ENCODE data around the gene ABCA9. TPM values are rescaled to one million over a fixed set of nuclear protein-coding genes. Genes with fewer than 3 reads are reported as not detected.
"Not testable (repeated sequence)": the region's sequence is repeated elsewhere in the genome, so short reads cannot be mapped to it uniquely, and the experiment has no call there.

Gene ABCA9
- total and polyA plus RNA-seq, 2 of the 13 experiments (the other 11 are each of a cell fraction or from before 2014, with no cell fraction given) = 0.04 TPM; not detected in 1

DNA sequence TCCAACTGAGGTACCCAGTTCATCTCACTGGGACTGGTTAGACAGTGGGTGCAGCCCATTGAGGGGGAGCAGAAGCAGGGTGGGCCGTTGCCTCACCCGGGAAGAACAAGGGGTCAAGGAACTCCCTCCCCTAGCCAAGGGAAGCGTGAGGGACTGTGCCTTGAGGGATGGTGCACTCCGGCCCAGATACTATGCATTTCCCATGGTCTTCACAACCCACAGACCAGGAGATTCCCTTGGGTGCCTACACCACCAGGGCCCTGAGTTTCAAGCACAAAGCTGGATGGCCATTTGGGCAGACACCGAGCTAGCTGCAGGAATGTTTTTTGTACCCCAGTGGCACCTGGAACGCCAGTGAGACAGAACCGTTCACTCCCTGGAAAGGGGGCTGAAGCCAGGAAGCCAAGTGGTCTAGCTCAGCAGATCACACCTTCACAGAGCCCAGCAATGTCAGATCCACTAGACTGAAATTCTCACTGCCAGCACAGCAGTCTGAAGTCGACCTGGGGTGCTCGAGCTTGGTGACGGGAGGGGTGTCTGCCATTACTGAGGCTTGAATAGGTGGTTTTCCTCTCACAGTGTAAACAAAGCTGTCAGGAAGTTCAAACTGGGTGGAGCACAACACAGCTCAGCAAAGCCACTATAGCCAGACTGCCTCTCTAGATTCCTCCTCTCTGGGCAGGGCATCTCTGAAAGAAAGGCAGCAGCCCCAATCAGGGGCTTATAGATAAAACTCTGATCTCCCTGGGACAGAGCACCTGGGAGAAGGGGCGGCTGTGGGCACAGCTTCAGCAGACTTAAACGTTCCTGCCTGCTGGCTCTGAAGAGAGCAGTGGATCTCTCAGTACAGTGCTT is 9.9 kb upstream of the ABCA9 start (continued):
- 0 out of 2 replicates have a peak, but pooled peaks have one; percentile 26 for TF ChIP-seq ZNF761 (CRISPR knock-in tag; conservative IDR thresholded peaks at IDR 0.05)
- peak; percentile 57 for TF ChIP-seq MED1 (CRISPR knock-in tag; IDR thresholded peaks at IDR 0.05)
- TF ChIP-seq, protein P1, sequence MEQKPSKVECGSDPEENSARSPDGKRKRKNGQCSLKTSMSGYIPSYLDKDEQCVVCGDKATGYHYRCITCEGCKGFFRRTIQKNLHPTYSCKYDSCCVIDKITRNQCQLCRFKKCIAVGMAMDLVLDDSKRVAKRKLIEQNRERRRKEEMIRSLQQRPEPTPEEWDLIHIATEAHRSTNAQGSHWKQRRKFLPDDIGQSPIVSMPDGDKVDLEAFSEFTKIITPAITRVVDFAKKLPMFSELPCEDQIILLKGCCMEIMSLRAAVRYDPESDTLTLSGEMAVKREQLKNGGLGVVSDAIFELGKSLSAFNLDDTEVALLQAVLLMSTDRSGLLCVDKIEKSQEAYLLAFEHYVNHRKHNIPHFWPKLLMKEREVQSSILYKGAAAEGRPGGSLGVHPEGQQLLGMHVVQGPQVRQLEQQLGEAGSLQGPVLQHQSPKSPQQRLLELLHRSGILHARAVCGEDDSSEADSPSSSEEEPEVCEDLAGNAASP (CRISPR knock-in tag; IDR thresholded peaks at IDR 0.05; ENCODE audit: borderline replicate concordance) = peak; percentile 16; the same call in 1 of the 2 replicates
- 0 out of 4 replicates have a peak, but pooled peaks of 1 of the 2 experiments have one; percentile 15 for TF ChIP-seq EP300 (IDR thresholded peaks at IDR 0.05; ENCODE audit: low read depth in 2 of 2, low read length in 2 of 2)
- TF ChIP-seq EP300 (CRISPR knock-in tag; IDR thresholded peaks at IDR 0.05; ENCODE audit: borderline replicate concordance); FOXA1 (IDR thresholded peaks at IDR 0.05): not testable (repeated sequence)
- TF ChIP-seq, protein P2, sequence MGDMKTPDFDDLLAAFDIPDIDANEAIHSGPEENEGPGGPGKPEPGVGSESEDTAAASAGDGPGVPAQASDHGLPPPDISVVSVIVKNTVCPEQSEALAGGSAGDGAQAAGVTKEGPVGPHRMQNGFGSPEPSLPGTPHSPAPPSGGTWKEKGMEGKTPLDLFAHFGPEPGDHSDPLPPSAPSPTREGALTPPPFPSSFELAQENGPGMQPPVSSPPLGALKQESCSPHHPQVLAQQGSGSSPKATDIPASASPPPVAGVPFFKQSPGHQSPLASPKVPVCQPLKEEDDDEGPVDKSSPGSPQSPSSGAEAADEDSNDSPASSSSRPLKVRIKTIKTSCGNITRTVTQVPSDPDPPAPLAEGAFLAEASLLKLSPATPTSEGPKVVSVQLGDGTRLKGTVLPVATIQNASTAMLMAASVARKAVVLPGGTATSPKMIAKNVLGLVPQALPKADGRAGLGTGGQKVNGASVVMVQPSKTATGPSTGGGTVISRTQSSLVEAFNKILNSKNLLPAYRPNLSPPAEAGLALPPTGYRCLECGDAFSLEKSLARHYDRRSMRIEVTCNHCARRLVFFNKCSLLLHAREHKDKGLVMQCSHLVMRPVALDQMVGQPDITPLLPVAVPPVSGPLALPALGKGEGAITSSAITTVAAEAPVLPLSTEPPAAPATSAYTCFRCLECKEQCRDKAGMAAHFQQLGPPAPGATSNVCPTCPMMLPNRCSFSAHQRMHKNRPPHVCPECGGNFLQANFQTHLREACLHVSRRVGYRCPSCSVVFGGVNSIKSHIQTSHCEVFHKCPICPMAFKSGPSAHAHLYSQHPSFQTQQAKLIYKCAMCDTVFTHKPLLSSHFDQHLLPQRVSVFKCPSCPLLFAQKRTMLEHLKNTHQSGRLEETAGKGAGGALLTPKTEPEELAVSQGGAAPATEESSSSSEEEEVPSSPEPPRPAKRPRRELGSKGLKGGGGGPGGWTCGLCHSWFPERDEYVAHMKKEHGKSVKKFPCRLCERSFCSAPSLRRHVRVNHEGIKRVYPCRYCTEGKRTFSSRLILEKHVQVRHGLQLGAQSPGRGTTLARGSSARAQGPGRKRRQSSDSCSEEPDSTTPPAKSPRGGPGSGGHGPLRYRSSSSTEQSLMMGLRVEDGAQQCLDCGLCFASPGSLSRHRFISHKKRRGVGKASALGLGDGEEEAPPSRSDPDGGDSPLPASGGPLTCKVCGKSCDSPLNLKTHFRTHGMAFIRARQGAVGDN (CRISPR knock-in tag; IDR thresholded peaks at IDR 0.05) = peak; percentile 72
- TF ChIP-seq ZNF564 (CRISPR knock-in tag; IDR thresholded peaks at IDR 0.05) = peak; percentile 42; the same call in 1 of the 2 replicates
- peak; percentile 30; the same call in 1 of the 2 replicates for TF ChIP-seq ZNF607 (CRISPR knock-in tag; IDR thresholded peaks at IDR 0.05; ENCODE audit: borderline replicate concordance)
- TF ChIP-seq ZBTB38 (CRISPR knock-in tag; IDR thresholded peaks at IDR 0.05) = 0 out of 2 replicates have a peak, but pooled peaks have one; percentile 85
- peak; percentile 82 for TF ChIP-seq FOXA1 (CRISPR knock-in tag; IDR thresholded peaks at IDR 0.05)
- TF ChIP-seq, protein P3, sequence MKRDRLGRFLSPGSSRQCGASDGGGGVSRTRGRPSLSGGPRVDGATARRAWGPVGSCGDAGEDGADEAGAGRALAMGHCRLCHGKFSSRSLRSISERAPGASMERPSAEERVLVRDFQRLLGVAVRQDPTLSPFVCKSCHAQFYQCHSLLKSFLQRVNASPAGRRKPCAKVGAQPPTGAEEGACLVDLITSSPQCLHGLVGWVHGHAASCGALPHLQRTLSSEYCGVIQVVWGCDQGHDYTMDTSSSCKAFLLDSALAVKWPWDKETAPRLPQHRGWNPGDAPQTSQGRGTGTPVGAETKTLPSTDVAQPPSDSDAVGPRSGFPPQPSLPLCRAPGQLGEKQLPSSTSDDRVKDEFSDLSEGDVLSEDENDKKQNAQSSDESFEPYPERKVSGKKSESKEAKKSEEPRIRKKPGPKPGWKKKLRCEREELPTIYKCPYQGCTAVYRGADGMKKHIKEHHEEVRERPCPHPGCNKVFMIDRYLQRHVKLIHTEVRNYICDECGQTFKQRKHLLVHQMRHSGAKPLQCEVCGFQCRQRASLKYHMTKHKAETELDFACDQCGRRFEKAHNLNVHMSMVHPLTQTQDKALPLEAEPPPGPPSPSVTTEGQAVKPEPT (CRISPR knock-in tag; IDR thresholded peaks at IDR 0.05; ENCODE audit: low read depth) = 0 out of 2 replicates have a peak, but pooled peaks have one; percentile 27
- TF ChIP-seq, protein P4, sequence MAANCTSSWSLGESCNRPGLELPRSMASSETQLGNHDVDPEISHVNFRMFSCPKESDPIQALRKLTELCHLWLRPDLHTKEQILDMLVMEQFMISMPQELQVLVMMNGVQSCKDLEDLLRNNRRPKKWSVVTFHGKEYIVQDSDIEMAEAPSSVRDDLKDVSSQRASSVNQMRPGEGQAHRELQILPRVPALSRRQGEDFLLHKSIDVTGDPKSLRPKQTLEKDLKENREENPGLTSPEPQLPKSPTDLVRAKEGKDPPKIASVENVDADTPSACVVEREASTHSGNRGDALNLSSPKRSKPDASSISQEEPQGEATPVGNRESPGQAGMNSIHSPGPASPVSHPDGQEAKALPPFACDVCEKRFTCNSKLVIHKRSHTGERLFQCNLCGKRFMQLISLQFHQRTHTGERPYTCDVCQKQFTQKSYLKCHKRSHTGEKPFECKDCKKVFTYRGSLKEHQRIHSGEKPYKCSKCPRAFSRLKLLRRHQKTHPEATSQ (CRISPR knock-in tag; IDR thresholded peaks at IDR 0.05; ENCODE audit: borderline replicate concordance) = 0 out of 2 replicates have a peak, but pooled peaks have one; percentile 61
- TF ChIP-seq, protein P5, sequence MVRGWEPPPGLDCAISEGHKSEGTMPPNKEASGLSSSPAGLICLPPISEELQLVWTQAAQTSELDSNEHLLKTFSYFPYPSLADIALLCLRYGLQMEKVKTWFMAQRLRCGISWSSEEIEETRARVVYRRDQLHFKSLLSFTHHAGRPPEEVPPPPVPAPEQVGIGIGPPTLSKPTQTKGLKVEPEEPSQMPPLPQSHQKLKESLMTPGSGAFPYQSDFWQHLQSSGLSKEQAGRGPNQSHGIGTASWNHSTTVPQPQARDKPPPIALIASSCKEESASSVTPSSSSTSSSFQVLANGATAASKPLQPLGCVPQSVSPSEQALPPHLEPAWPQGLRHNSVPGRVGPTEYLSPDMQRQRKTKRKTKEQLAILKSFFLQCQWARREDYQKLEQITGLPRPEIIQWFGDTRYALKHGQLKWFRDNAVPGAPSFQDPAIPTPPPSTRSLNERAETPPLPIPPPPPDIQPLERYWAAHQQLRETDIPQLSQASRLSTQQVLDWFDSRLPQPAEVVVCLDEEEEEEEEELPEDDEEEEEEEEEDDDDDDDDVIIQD (CRISPR knock-in tag; IDR thresholded peaks at IDR 0.05; ENCODE audit: low read depth) = peak; percentile 97
